Thyroid gland (tissue), 4 donors: ENCODE data around the gene ABTB1.

Experiments used
- POLR2A ChIP-seq, 2 donors: fragments of 450-650 bp; IDR thresholded peaks; one replicate each; pipeline ENCODE4 v1.6.1; 2017; ENCODE audit warnings: antibody characterized with exemption in 2 of 2, mild to moderate bottlenecking in 2 of 2, moderate library complexity in 1 of 2
- TF ChIP-seq, protein P1 (sequence below), 6 experiments: fragments of 200-600 bp in 3 of 6; fragments of 450-650 bp in 3 of 6; sonication (generic) in 3 of 6; IDR thresholded peaks; one replicate each; pipeline ENCODE4 v1.5.1; 2016 to 2019; ENCODE audit warnings: antibody characterized with exemption in 6 of 6, mild to moderate bottlenecking in 2 of 6, inconsistent platforms in 1 of 6, moderate library complexity in 1 of 6

DNA sequence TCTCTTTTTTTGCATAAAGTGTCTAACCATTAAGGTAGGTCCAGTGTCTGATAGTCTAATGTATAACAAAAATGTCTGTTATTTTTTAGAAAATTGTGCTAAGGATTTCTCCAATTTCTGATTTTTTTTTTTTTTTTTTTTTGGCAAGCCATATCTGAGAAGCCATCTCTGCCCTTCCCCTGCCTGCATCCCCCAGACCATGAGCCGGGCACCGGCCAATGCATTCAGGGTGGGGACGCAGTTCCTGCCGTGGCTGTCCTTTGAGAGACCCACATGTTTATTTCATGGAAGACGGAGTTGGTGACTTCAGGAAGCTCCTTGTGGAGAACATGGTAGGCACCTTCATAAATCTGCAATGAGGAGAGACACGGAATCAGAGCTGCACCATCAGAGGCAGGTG is 19.2 kb downstream of the ABTB1 start:
- TF ChIP-seq, protein P1, sequence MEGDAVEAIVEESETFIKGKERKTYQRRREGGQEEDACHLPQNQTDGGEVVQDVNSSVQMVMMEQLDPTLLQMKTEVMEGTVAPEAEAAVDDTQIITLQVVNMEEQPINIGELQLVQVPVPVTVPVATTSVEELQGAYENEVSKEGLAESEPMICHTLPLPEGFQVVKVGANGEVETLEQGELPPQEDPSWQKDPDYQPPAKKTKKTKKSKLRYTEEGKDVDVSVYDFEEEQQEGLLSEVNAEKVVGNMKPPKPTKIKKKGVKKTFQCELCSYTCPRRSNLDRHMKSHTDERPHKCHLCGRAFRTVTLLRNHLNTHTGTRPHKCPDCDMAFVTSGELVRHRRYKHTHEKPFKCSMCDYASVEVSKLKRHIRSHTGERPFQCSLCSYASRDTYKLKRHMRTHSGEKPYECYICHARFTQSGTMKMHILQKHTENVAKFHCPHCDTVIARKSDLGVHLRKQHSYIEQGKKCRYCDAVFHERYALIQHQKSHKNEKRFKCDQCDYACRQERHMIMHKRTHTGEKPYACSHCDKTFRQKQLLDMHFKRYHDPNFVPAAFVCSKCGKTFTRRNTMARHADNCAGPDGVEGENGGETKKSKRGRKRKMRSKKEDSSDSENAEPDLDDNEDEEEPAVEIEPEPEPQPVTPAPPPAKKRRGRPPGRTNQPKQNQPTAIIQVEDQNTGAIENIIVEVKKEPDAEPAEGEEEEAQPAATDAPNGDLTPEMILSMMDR (IDR thresholded peaks at IDR 0.05): no peak
- TF ChIP-seq POLR2A (IDR thresholded peaks at IDR 0.05): no peak
